ENCODE results near the gene PPP2R5E.

The PPP2R5E gene

GRCh38 chr14:63517354-63517753 is 25.8 kb downstream of the PPP2R5E start:
- no peak for DNase-seq

GRCh38 chr14:63515240-63515639 is 27.9 kb downstream of the PPP2R5E start:
- no peak for DNase-seq

GRCh38 chr14:63513756-63514155 is 29.4 kb downstream of the PPP2R5E start:
- no peak for DNase-seq

- no peak for DNase-seq
These were observed 30.3 kb downstream of the PPP2R5E start for GRCh38 chr14:63512861-63513260.

GRCh38 chr14:63510538-63510937 is 32.6 kb downstream of the PPP2R5E start:
- DNase-seq, result peak; percentile 19

- DNase-seq, result no peak
These were observed 35.1 kb downstream of the PPP2R5E start for GRCh38 chr14:63508033-63508432.

GRCh38 chr14:63504648-63505047 is 38.5 kb downstream of the PPP2R5E start:
- no peak for DNase-seq

- DNase-seq, result no peak
These were observed 41.7 kb downstream of the PPP2R5E start for GRCh38 chr14:63501429-63501828.

GRCh38 chr14:63499701-63500250 is 43.4 kb downstream of the PPP2R5E start:
- DNase-seq, result no peak

- no peak for DNase-seq
These were observed 46.3 kb downstream of the PPP2R5E start for GRCh38 chr14:63496837-63497400.

GRCh38 chr14:63493246-63493645 is 49.9 kb downstream of the PPP2R5E start:
- no peak for DNase-seq

- DNase-seq, result no peak
These were observed 50.8 kb downstream of the PPP2R5E start for GRCh38 chr14:63492391-63492790.

- DNase-seq, result no peak
These were observed 55.5 kb downstream of the PPP2R5E start for GRCh38 chr14:63487724-63488123.

- no peak for DNase-seq
These were observed 56.4 kb downstream of the PPP2R5E start for GRCh38 chr14:63486738-63487137.

GRCh38 chr14:63483315-63483714 is 59.9 kb downstream of the PPP2R5E start:
- no peak for DNase-seq

GRCh38 chr14:63480599-63480998 is 62.6 kb downstream of the PPP2R5E start:
- no peak for DNase-seq

- DNase-seq, result peak; percentile 50
These were observed 64.7 kb downstream of the PPP2R5E start for GRCh38 chr14:63478437-63478852.

- DNase-seq, result peak; percentile 83
These were observed 65.2 kb downstream of the PPP2R5E start for GRCh38 chr14:63478010-63478409.

GRCh38 chr14:63477556-63477955 is 65.6 kb downstream of the PPP2R5E start:
- DNase-seq, result no peak

GRCh38 chr14:63475761-63476160 is 67.4 kb downstream of the PPP2R5E start:
- no peak for DNase-seq

GRCh38 chr14:63474844-63475243 is 68.3 kb downstream of the PPP2R5E start:
- DNase-seq, result no peak

- no peak for DNase-seq
These were observed 69.1 kb downstream of the PPP2R5E start for GRCh38 chr14:63474111-63474510.

GRCh38 chr14:63472986-63473788 is 70.0 kb downstream of the PPP2R5E start:
- DNase-seq, result no peak

Data from activated CD4-positive, alpha-beta T cell treated with anti-CD3 and anti-CD28 coated beads, Interleukin-2, Interleukin-6, amounts not matched to agents 100 ng/mL and 50 ng/mL, durations not matched to agents 16 hours and 8 hours (primary cell).